ENCODE data around the gene RAF1. TPM values are rescaled to one million over a fixed set of nuclear protein-coding genes. Genes with fewer than 3 reads are reported as not detected.

The RAF1 gene
- total and polyA plus RNA-seq, 3 experiments from 2014 or later, result 73.1 to 90.9 (median 89.4) TPM

Other genes starting within 250 kb of the RAF1 start
- 10 to 100 TPM; 29.8 to 30.3 TPM for gene TSEN2, start 179.6 kb downstream of the RAF1 start, total RNA-seq
- 13.1 TPM for gene TSEN2, start 179.6 kb downstream of the RAF1 start, polyA plus RNA-seq
- gene MKRN2OS, start 118.6 kb downstream of the RAF1 start, total RNA-seq, result not detected
- not detected for gene MKRN2OS, start 118.6 kb downstream of the RAF1 start, polyA plus RNA-seq
- gene MKRN2, start 107.0 kb downstream of the RAF1 start, total RNA-seq, result 10 to 100 TPM; 30.0 to 33.6 TPM
- gene MKRN2, start 107.0 kb downstream of the RAF1 start, polyA plus RNA-seq, result 51.6 TPM
- gene TMEM40, start 95.1 kb upstream of the RAF1 start, total RNA-seq, result not detected
- not detected for gene TMEM40, start 95.1 kb upstream of the RAF1 start, polyA plus RNA-seq
- 1 to 10 TPM; 1.0 to 1.1 TPM for gene CAND2, start 132.6 kb upstream of the RAF1 start, total RNA-seq
- 2.1 TPM for gene CAND2, start 132.6 kb upstream of the RAF1 start, polyA plus RNA-seq
- gene RPL32, start 177.4 kb upstream of the RAF1 start, total RNA-seq, result 1,000 to 10,000 TPM; 2,528 to 2,642 TPM
- gene RPL32, start 177.4 kb upstream of the RAF1 start, polyA plus RNA-seq, result 2,743 TPM